Natural killer cell treated with Interleukin-12 subunit alpha and Interleukin-12 subunit beta and Interleukin-15 and Interleukin-18, amount 100 ng/mL, for 72 hours (primary cell): Measurements from ENCODE around the gene NPR3. TPM values are rescaled to one million over a fixed set of nuclear protein-coding genes. Genes with fewer than 3 reads are reported as not detected.
A peak's percentile ranks its signal among the peaks of the same experiment; 100 is the strongest.

Experiments
- ATAC-seq, 2 donors: fragments of 150-1000 bp; cut with Tn5 transposase in 1 of 2; sonication (Bioruptor Pico), chemical (Tn5 transposase) in 1 of 2; 2 replicates each; pipeline ENCODE4 v1.10.0; 2021
- DNase-seq: peaks from one replicate; pipeline ENCODE4 v3.0.0; 2022; ENCODE audit warnings: low spot score
- H3K27ac Mint-ChIP-seq, 2 donors: 1 replicate in 1 of 2; 2 replicates in 1 of 2; pipeline ENCODE4 v1.8.0; 2022; ENCODE audit warnings: mixed read lengths in 2 of 2, mild to moderate bottlenecking in 1 of 2, moderate library complexity in 1 of 2
- H3K27me3 Mint-ChIP-seq, 2 donors: 1 replicate in 1 of 2; 2 replicates in 1 of 2; pipeline ENCODE4 v1.8.0; 2022; ENCODE audit warnings: mixed read lengths in 2 of 2
- H3K36me3 Mint-ChIP-seq: one replicate; pipeline ENCODE4 v1.8.0; 2022; ENCODE audit warnings: mixed read lengths
- H3K4me1 Mint-ChIP-seq, 2 donors: 1 replicate in 1 of 2; 2 replicates in 1 of 2; pipeline ENCODE4 v1.8.0; 2022; ENCODE audit warnings: low read depth in 2 of 2, mixed read lengths in 2 of 2, mild to moderate bottlenecking in 1 of 2
- H3K4me3 Mint-ChIP-seq: one replicate; pipeline ENCODE4 v1.8.0; 2022; ENCODE audit warnings: mixed read lengths
- H3K9me3 Mint-ChIP-seq: 2 replicates; pipeline ENCODE4 v1.8.0; 2022; ENCODE audit warnings: mixed read lengths
- total RNA-seq, 2 donors: library from RNA; stranded (reverse); gene quantifications; one replicate each; pipeline ENCODE4 v1.2.3, GENCODE V29; 2022

Gene NPR3
- total RNA-seq, 2 donors from 2014 or later: 0.10 TPM; not detected in 1

GRCh38 chr5:32690666-32691065 is 20.5 kb upstream of the NPR3 start:
- Mint-ChIP-seq H3K9me3 (no peaks in the 10 kb centered on the region), H3K27ac (no peak overlapping the region), H3K4me1 (no peaks in the 10 kb centered on the region), H3K36me3 (no peaks in the 10 kb centered on the region), H3K27me3 (peaks cover 11 to 28% of the 10 kb centered on the region in 2 donors), H3K4me3 (no peak overlapping the region)
- DNase-seq (peak; percentile 31), ATAC-seq (peak in 1 of 2 donors; percentile 9)

GRCh38 chr5:32692036-32692746 is 18.9 kb upstream of the NPR3 start:
- Mint-ChIP-seq H3K27me3 (peaks cover 10 to 25% of the 10 kb centered on the region in 2 donors), H3K9me3 (no peaks in the 10 kb centered on the region), H3K27ac (no peak overlapping the region), H3K4me1 (no peaks in the 10 kb centered on the region), H3K36me3 (peaks cover 4% of the 10 kb centered on the region), H3K4me3 (no peak overlapping the region)
- ATAC-seq (no peak), DNase-seq (no peak)

- Mint-ChIP-seq H3K4me1 (peaks cover 0 to 3% of the 10 kb centered on the region in 2 donors), H3K36me3 (peaks cover 6% of the 10 kb centered on the region), H3K9me3 (peaks cover 5% of the 10 kb centered on the region), H3K27me3 (peaks cover 26 to 35% of the 10 kb centered on the region in 2 donors), H3K4me3 (no peak overlapping the region), H3K27ac (no peak overlapping the region)
- ATAC-seq (no peak), DNase-seq (no peak)
Observed at GRCh38 chr5:32703957-32704356, 7.2 kb upstream of the NPR3 start.

- peaks cover 24 to 35% of the 10 kb centered on the region in 2 donors for H3K27me3 Mint-ChIP-seq
Observed at GRCh38 chr5:32707418-32707997, 3.6 kb upstream of the NPR3 start.

GRCh38 chr5:32708949-32709348 is 2.2 kb upstream of the NPR3 start:
- Mint-ChIP-seq H3K27me3 (peaks cover 31 to 43% of the 10 kb centered on the region in 2 donors), H3K27ac (no peak overlapping the region), H3K9me3 (no peaks in the 10 kb centered on the region), H3K4me1 (peaks cover 17 to 20% of the 10 kb centered on the region in 2 donors), H3K4me3 (no peak overlapping the region), H3K36me3 (no peaks in the 10 kb centered on the region)
- no peak for DNase-seq
- ATAC-seq: peak in 1 of 2 donors; percentile 56

More at GRCh38 chr5:32707418-32707997, 3.6 kb upstream of the NPR3 start:
- ATAC-seq (no peak), DNase-seq (no peak)
- Mint-ChIP-seq H3K9me3 (no peaks in the 10 kb centered on the region), H3K4me1 (peaks cover 11 to 15% of the 10 kb centered on the region in 2 donors), H3K4me3 (no peak overlapping the region), H3K36me3 (no peaks in the 10 kb centered on the region), H3K27ac (no peak overlapping the region)

- H3K4me1 Mint-ChIP-seq: peaks cover 17 to 20% of the 10 kb centered on the region in 2 donors
- ATAC-seq (peak; percentile 61 to 71), DNase-seq (peak; percentile 63)
- H3K27me3 Mint-ChIP-seq: peaks cover 36 to 49% of the 10 kb centered on the region in 2 donors
- no peak overlapping the region for H3K27ac Mint-ChIP-seq
- no peaks in the 10 kb centered on the region for H3K9me3 Mint-ChIP-seq
- H3K4me3 Mint-ChIP-seq: peak overlapping the region; percentile 78
- H3K36me3 Mint-ChIP-seq: no peaks in the 10 kb centered on the region
Observed at GRCh38 chr5:32709750-32710549, 1.2 kb upstream of the NPR3 start.

- Mint-ChIP-seq H3K27ac (no peak overlapping the region), H3K4me3 (peak overlapping the region; percentile 45), H3K4me1 (peaks cover 17 to 20% of the 10 kb centered on the region in 2 donors), H3K9me3 (no peaks in the 10 kb centered on the region), H3K27me3 (peaks cover 33 to 56% of the 10 kb centered on the region in 2 donors), H3K36me3 (no peaks in the 10 kb centered on the region)
- ATAC-seq (no peak), DNase-seq (no peak)
Observed at GRCh38 chr5:32711362-32711680, 200 bp downstream of the NPR3 start.

GRCh38 chr5:32711681-32712480 is 760 bp downstream of the NPR3 start:
- Mint-ChIP-seq H3K27ac (no peak overlapping the region), H3K9me3 (no peaks in the 10 kb centered on the region), H3K4me1 (peaks cover 17 to 20% of the 10 kb centered on the region in 2 donors), H3K4me3 (peak overlapping the region; percentile 45), H3K27me3 (peaks cover 34 to 54% of the 10 kb centered on the region in 2 donors), H3K36me3 (no peaks in the 10 kb centered on the region)
- no peak for DNase-seq
- ATAC-seq: peak; percentile 14 to 28

GRCh38 chr5:32712481-32713360 is 1.6 kb downstream of the NPR3 start:
- H3K27me3 Mint-ChIP-seq: peaks cover 37 to 63% of the 10 kb centered on the region in 2 donors
- DNase-seq (no peak), ATAC-seq (peak in 1 of 2 donors; percentile 7)
- H3K4me1 Mint-ChIP-seq: peaks cover 17 to 20% of the 10 kb centered on the region in 2 donors
- H3K36me3 Mint-ChIP-seq: no peaks in the 10 kb centered on the region
- peak overlapping the region; percentile 19 for H3K4me3 Mint-ChIP-seq
- peak overlapping the region in 1 of 2 donors; percentile 60 for H3K27ac Mint-ChIP-seq
- peaks cover 3% of the 10 kb centered on the region for H3K9me3 Mint-ChIP-seq

- peaks cover 17 to 20% of the 10 kb centered on the region in 2 donors for H3K4me1 Mint-ChIP-seq
- DNase-seq (no peak), ATAC-seq (no peak)
- peak overlapping the region in 1 of 2 donors; percentile 60 for H3K27ac Mint-ChIP-seq
- H3K27me3 Mint-ChIP-seq: peaks cover 40 to 65% of the 10 kb centered on the region in 2 donors
- peaks cover 3% of the 10 kb centered on the region for H3K9me3 Mint-ChIP-seq
- H3K4me3 Mint-ChIP-seq: peak overlapping the region; percentile 19
- H3K36me3 Mint-ChIP-seq: no peaks in the 10 kb centered on the region
Observed at GRCh38 chr5:32713361-32713769, 2.2 kb downstream of the NPR3 start.

GRCh38 chr5:32713770-32714381 is 2.8 kb downstream of the NPR3 start:
- no peak for DNase-seq
- Mint-ChIP-seq H3K27me3 (peaks cover 40 to 60% of the 10 kb centered on the region in 2 donors), H3K27ac (no peak overlapping the region)

GRCh38 chr5:32714836-32715235 is 3.7 kb downstream of the NPR3 start:
- Mint-ChIP-seq H3K27ac (no peak overlapping the region), H3K27me3 (peaks cover 36 to 51% of the 10 kb centered on the region in 2 donors)
- no peak for ATAC-seq

More at GRCh38 chr5:32713770-32714381, 2.8 kb downstream of the NPR3 start:
- Mint-ChIP-seq H3K4me3 (no peak overlapping the region), H3K9me3 (peaks cover 3% of the 10 kb centered on the region), H3K4me1 (peaks cover 17 to 18% of the 10 kb centered on the region in 2 donors), H3K36me3 (peaks cover 4% of the 10 kb centered on the region)
- ATAC-seq: peak in 1 of 2 donors; percentile 11

More at GRCh38 chr5:32714836-32715235, 3.7 kb downstream of the NPR3 start:
- Mint-ChIP-seq H3K9me3 (peaks cover 6% of the 10 kb centered on the region), H3K36me3 (peaks cover 13% of the 10 kb centered on the region), H3K4me3 (no peak overlapping the region), H3K4me1 (peaks cover 11% of the 10 kb centered on the region in 2 donors)
- no peak for DNase-seq
